ENCODE data around the gene KLHL11. TPM values are rescaled to one million over a fixed set of nuclear protein-coding genes. Genes with fewer than 3 reads are reported as not detected.
A peak's percentile ranks its signal among the peaks of the same experiment; 100 is the strongest.

KLHL11 gene
- polyA plus RNA-seq, 1 of the 3 experiments (the other 2 are of a cell fraction) = 2.6 TPM

GRCh38 chr17:41913798-41914197 is 48.6 kb upstream of the KLHL11 start:
- no peak overlapping the region for H3K4me3 ChIP-seq (ENCODE audit: low read depth in 2 of 2, low read length in 1 of 2)
- peaks cover 56% of the 10 kb centered on the region for H4K20me1 ChIP-seq (ENCODE audit: insufficient read depth)
- ChIA-PET CTCF (interaction anchor here (0.9 to 1.4 kb wide), 5 partner anchors 19 to 111 kb away, joined by 3 to 4 read pairs (median 4); no protein-coding TSS in a partner anchor), POLR2A (no interaction called here)
- H3K9me2 ChIP-seq = no peaks in the 10 kb centered on the region
- no peak overlapping the region for H2AFZ ChIP-seq (ENCODE audit: low read depth)
- WGBS (ENCODE audit: low lambda C conversion rate) = 92% methylated on average over 4 of the region's 4 CpGs
- H3K36me3 ChIP-seq (replicated peaks in 1 of 2; ENCODE audit: control insufficient read depth in 1 of 2, insufficient read depth in 2 of 2, low read length in 1 of 2) = peaks cover 39 to 43% of the 10 kb centered on the region in 2 experiments
- no peaks in the 10 kb centered on the region for H3K27me3 ChIP-seq (ENCODE audit: insufficient read depth)
- TF ChIP-seq MXI1 (IDR thresholded peaks at IDR 0.05; ENCODE audit: low read depth, low read length) = no peak
- TF ChIP-seq TEAD4 (IDR thresholded peaks at IDR 0.05; ENCODE audit: borderline replicate concordance, insufficient read depth) = no peak
- no peak for TF ChIP-seq EP300 (IDR thresholded peaks at IDR 0.05; ENCODE audit: borderline replicate concordance in 1 of 2, low read depth in 1 of 2, low read length in 1 of 2)
- TF ChIP-seq FOXJ3 (CRISPR knock-in tag; IDR thresholded peaks at IDR 0.05) = no peak
- no peak for TF ChIP-seq USF1 (IDR thresholded peaks at IDR 0.05; ENCODE audit: borderline replicate concordance, low read depth)
- no peak for TF ChIP-seq IRF3 (IDR thresholded peaks at IDR 0.05; ENCODE audit: low read depth, low read length)
- no peak for TF ChIP-seq ELF1 (IDR thresholded peaks at IDR 0.05)
- no peak for TF ChIP-seq USF2 (IDR thresholded peaks at IDR 0.05; ENCODE audit: borderline replicate concordance, low read depth, low read length)
- no peak for TF ChIP-seq RXRA (IDR thresholded peaks at IDR 0.05; ENCODE audit: borderline replicate concordance, low read depth)
- no peak for TF ChIP-seq JUND (IDR thresholded peaks at IDR 0.05)
- TF ChIP-seq GATA2 (CRISPR knock-in tag; IDR thresholded peaks at IDR 0.05) = no peak
- TF ChIP-seq RFX5 (IDR thresholded peaks at IDR 0.05; ENCODE audit: low read length) = no peak
- TF ChIP-seq, protein P1, sequence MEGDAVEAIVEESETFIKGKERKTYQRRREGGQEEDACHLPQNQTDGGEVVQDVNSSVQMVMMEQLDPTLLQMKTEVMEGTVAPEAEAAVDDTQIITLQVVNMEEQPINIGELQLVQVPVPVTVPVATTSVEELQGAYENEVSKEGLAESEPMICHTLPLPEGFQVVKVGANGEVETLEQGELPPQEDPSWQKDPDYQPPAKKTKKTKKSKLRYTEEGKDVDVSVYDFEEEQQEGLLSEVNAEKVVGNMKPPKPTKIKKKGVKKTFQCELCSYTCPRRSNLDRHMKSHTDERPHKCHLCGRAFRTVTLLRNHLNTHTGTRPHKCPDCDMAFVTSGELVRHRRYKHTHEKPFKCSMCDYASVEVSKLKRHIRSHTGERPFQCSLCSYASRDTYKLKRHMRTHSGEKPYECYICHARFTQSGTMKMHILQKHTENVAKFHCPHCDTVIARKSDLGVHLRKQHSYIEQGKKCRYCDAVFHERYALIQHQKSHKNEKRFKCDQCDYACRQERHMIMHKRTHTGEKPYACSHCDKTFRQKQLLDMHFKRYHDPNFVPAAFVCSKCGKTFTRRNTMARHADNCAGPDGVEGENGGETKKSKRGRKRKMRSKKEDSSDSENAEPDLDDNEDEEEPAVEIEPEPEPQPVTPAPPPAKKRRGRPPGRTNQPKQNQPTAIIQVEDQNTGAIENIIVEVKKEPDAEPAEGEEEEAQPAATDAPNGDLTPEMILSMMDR (IDR thresholded peaks at IDR 0.05) = no peak
- no peak for TF ChIP-seq REST (IDR thresholded peaks at IDR 0.05; ENCODE audit: low read depth, low read length)
- TF ChIP-seq TAF1 (IDR thresholded peaks at IDR 0.05; ENCODE audit: borderline replicate concordance, low read depth, low read length) = no peak
- peaks cover 84% of the 10 kb centered on the region for H3K79me2 ChIP-seq (ENCODE audit: insufficient read depth)
- no peak for DNase-seq
- H3K9ac ChIP-seq = no peak overlapping the region
- H3K27ac ChIP-seq (ENCODE audit: low read depth in 2 of 2, low read length in 1 of 2) = peak overlapping the region in 1 of 2 experiments; percentile 15; a peak in 2 of 4 replicates
- no peak overlapping the region for H3K4me2 ChIP-seq
- H3K4me1 ChIP-seq (ENCODE audit: control insufficient read depth in 1 of 2, insufficient read depth in 2 of 2, low read depth in 1 of 2, low read length in 1 of 2) = peaks cover 30 to 52% of the 10 kb centered on the region in 2 experiments; a peak in 3 of 4 replicates
- peaks cover 35% of the 10 kb centered on the region for H3F3A ChIP-seq (replicated peaks; ENCODE audit: insufficient read depth)
- no peaks in the 10 kb centered on the region for H3K9me3 ChIP-seq
